GM12878 (cell line): Measurements from ENCODE around the gene ZNF823. TPM values are rescaled to one million over a fixed set of nuclear protein-coding genes. Genes with fewer than 3 reads are reported as not detected.

Source experiments
- ATAC-seq: fragments of 200-7000 bp; cut with Tn5 transposase; 3 replicates; pipeline ENCODE4 v1.9.1; 2020; ENCODE audit warnings: mild to moderate bottlenecking, moderate library complexity
- BruUV-seq: library from RNA; stranded (reverse); fragments of 400-500 nt; replicated peaks from 2 replicates; lab custom pipeline; 2021; lab: Mats Ljungman, UMichigan
- CTCF ChIA-PET: fragments of 300-600 bp; sonication (Branson Sonifier 250); formaldehyde crosslinking; extraction: SDS; loops from one replicate; lab custom pipeline; 2021; ENCODE audit warnings: inconsistent platforms; lab: Yijun Ruan, JAX
- POLR2A ChIA-PET: fragments of 350-600 bp; formaldehyde crosslinking; extraction: SDS; loops from one replicate; lab custom pipeline; 2021; ENCODE audit warnings: inconsistent platforms; lab: Charles Lee
- RAD21 ChIA-PET: fragments of 300-600 bp; sonication (Branson Sonifier 250); formaldehyde crosslinking; loops from one replicate; lab custom pipeline; 2023; ENCODE audit warnings: antibody characterized with exemption; ENCODE audit not compliant: unreplicated experiment; lab: Charles Lee
- SMC1A ChIA-PET: fragments of 300-600 bp; sonication (Branson Sonifier 250); formaldehyde crosslinking; loops from one replicate; lab custom pipeline; 2023; ENCODE audit not compliant: unreplicated experiment, uncharacterized antibody; lab: Charles Lee
- DNase-seq: peaks from one replicate; pipeline ENCODE4 v3.0.0-alpha.2; 2011; ENCODE audit warnings: low read depth, low spot score
- FAIRE-seq: peaks from 3 replicates; lab custom pipeline; 2011; peaks lifted over from hg19 to GRCh38; lab: Jason Lieb, UNC
- H2AFZ ChIP-seq: 2 replicates; pipeline ENCODE4 v1.6.0; 2011; ENCODE audit warnings: low read depth, low read length, control low read depth; ENCODE audit not compliant: control insufficient read depth
- H3K27ac ChIP-seq: 2 replicates; pipeline ENCODE4 v1.5.1; 2011; ENCODE audit warnings: control low read depth; ENCODE audit not compliant: control insufficient read depth, insufficient read depth
- H3K27me3 ChIP-seq, 2 experiments: replicated peaks in 1 of 2; 2 replicates each; pipeline versions ENCODE4 v1.6.0 to v1.6.1; 2011; ENCODE audit warnings: low read length in 1 of 2; ENCODE audit not compliant: control insufficient read depth in 2 of 2, insufficient read depth in 2 of 2
- H3K36me3 ChIP-seq, 2 experiments: 2 replicates each; pipeline ENCODE4 v1.5.1; 2011; ENCODE audit warnings: low read length in 1 of 2; ENCODE audit not compliant: control insufficient read depth in 2 of 2, insufficient read depth in 2 of 2
- H3K4me1 ChIP-seq: 2 replicates; pipeline ENCODE4 v1.6.1; 2011; ENCODE audit warnings: mild to moderate bottlenecking, low read length, moderate library complexity, mixed read lengths; ENCODE audit not compliant: control insufficient read depth, insufficient read depth
- H3K4me2 ChIP-seq: 2 replicates; pipeline ENCODE4 v1.6.0; 2011; ENCODE audit warnings: control low read depth; ENCODE audit not compliant: control insufficient read depth, insufficient read depth
- H3K4me3 ChIP-seq: fragments of 200-600 bp; sonication (generic); 2 replicates; pipeline ENCODE4 v1.5.1; 2016
- H3K79me2 ChIP-seq: 2 replicates; pipeline ENCODE4 v1.6.0; 2011; ENCODE audit warnings: low read length; ENCODE audit not compliant: control insufficient read depth, insufficient read depth
- H3K9ac ChIP-seq: 2 replicates; pipeline ENCODE4 v1.8.0; 2011; ENCODE audit warnings: low read length, control low read depth, mixed read lengths; ENCODE audit not compliant: control insufficient read depth, insufficient read depth
- H3K9me3 ChIP-seq: replicated peaks from 3 replicates; pipeline ENCODE4 v1.5.1; 2011; ENCODE audit warnings: mild to moderate bottlenecking, low read length; ENCODE audit not compliant: control insufficient read depth, insufficient read depth
- H4K20me1 ChIP-seq: 2 replicates; pipeline ENCODE4 v1.6.0; 2011; ENCODE audit not compliant: control insufficient read depth, insufficient read depth
- BHLHE40 ChIP-seq, 2 experiments: fragments of 450-650 bp in 1 of 2; IDR thresholded peaks; 2 replicates each; pipeline ENCODE4 v1.6.1; 2011 to 2017; ENCODE audit warnings: low read depth in 2 of 2, borderline replicate concordance in 1 of 2, improper control_type of control experiment in 1 of 2, low read length in 1 of 2, mild to moderate bottlenecking in 1 of 2
- GATAD2B ChIP-seq: fragments of 450-650 bp; conservative IDR thresholded peaks from 2 replicates; pipeline ENCODE4 v1.6.1; 2017; ENCODE audit warnings: low read depth, mild to moderate bottlenecking, moderate library complexity
- HDAC2 ChIP-seq: fragments of 200-600 bp; sonication (generic); IDR thresholded peaks from 2 replicates; pipeline ENCODE4 v1.6.1; 2017
- SRF ChIP-seq, 2 experiments: IDR thresholded peaks; 2 replicates each; pipeline ENCODE4 v1.6.1; 2011; ENCODE audit warnings: low read depth in 2 of 2, low read length in 2 of 2, mild to moderate bottlenecking in 1 of 2, moderate library complexity in 1 of 2
- WGBS: methylation state at CpG from one replicate; pipeline ENCODE4 v1.1.6; 2016; ENCODE audit warnings: low lambda C conversion rate; ENCODE audit not compliant: insufficient replicate concordance, insufficient coverage; ENCODE audit errors: missing lambda C conversion rate; 5-methylcytosine and 5-hydroxymethylcytosine counted together
- in situ Hi-C: fragments of 300-500 bp; cut with MboI; formaldehyde crosslinking; loops from 9 replicates; pipeline ENCODE4 v1.14.3; 2018; ENCODE audit warnings: mixed read lengths
- intact Hi-C: fragments of 100-400 bp; cut with micrococcal nuclease; formaldehyde crosslinking; loops from one replicate; pipeline ENCODE4 v1.14.2; 2022; ENCODE audit not compliant: unreplicated experiment
- polyA plus RNA-seq, 11 experiments: library from polyadenylated mRNA; depleted of rRNA in 4 of 11; unstranded in 6 of 11; stranded (reverse) in 5 of 11; fragments of >200 nt; fragmentation: Nextera tagmentation in 4 of 11; fragmentation: Illumina TruSeq in 1 of 11; extraction: Ambion mirVana in 4 of 11; extraction: Trizol in 1 of 11; gene quantifications; 1 replicate in 1 of 11; 2 replicates in 10 of 11; pipeline versions ENCODE4 v1.2.1 to v1.2.3, GENCODE V29; 2011 to 2016; ENCODE audit warnings: inconsistent platforms in 2 of 11, missing spikeins in 2 of 11, low read depth in 1 of 11
- total RNA-seq, 4 experiments: library from RNA; depleted of rRNA in 3 of 4; stranded (reverse); fragments of >200 nt in 3 of 4; fragmentation: Illumina TruSeq in 1 of 4; extraction: Trizol in 1 of 4; gene quantifications; 2 replicates each; pipeline versions ENCODE4 v1.2.1 to v1.2.3, GENCODE V29; 2013 to 2021
- TF ChIP-seq, protein P1 (sequence below): fragments of 450-650 bp; IDR thresholded peaks from 2 replicates; pipeline ENCODE4 v1.6.1; 2017; ENCODE audit warnings: mild to moderate bottlenecking
- TF ChIP-seq, protein P2 (sequence below): fragments of 450-650 bp; IDR thresholded peaks from 2 replicates; pipeline ENCODE4 v1.6.1; 2018; ENCODE audit warnings: borderline replicate concordance, mild to moderate bottlenecking; ENCODE audit not compliant: partially characterized antibody
- TF ChIP-seq, protein P3 (sequence below): fragments of 450-650 bp; IDR thresholded peaks from 2 replicates; pipeline ENCODE4 v1.6.1; 2016; ENCODE audit warnings: mild to moderate bottlenecking
- TF ChIP-seq, protein P4 (sequence below): fragments of 450-650 bp; IDR thresholded peaks from 2 replicates; pipeline ENCODE4 v1.6.1; 2014; ENCODE audit warnings: mild to moderate bottlenecking

ZNF823 gene
- total and polyA plus RNA-seq, 10 of the 15 experiments (the other 5 are each of a cell fraction or from before 2014, with no cell fraction given): 3.3 to 8.0 (median 4.5) TPM

DNA sequence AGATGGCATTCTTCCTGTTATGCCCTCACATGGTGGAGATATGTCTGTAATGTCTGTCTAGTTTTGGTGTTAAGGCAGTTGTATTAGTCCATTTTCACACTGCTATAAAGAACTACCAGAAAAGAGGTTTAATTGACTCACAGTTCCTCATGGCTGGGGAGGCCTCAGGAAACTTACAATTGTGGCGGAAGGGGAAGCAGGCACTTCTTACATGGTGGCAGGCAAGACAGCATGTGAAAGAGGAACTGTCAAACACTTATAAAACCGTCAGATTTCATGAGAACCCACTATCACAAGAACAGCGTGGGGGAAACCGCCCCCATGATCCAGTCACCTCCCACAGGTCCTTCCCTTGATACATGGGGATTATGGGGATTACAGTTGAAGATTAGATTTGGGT lies 31.2 kb upstream of the ZNF823 start:
- 89% methylated on average over 4 of the region's 4 CpGs for WGBS
- Histone ChIP-seq H3K27ac (no peak overlapping the region), H3K4me1 (peaks cover 3% of the 10 kb centered on the region), H3K9ac (no peak overlapping the region), H3K27me3 (no peaks in the 10 kb centered on the region), H3K79me2 (peaks cover 15% of the 10 kb centered on the region), H3K4me2 (no peak overlapping the region), H2AFZ (no peak overlapping the region), H3K9me3 (peaks cover 12% of the 10 kb centered on the region; the same call in 2 of the 3 replicates), H4K20me1 (no peaks in the 10 kb centered on the region), H3K4me3 (no peak overlapping the region), H3K36me3 (no peaks in the 10 kb centered on the region)
- TF ChIP-seq HDAC2 (no peak), SRF (IDR thresholded peaks at IDR 0.05; ENCODE audit: low read depth in 2 of 2, low read length in 2 of 2) (no peak)
- TF ChIP-seq, protein P1, sequence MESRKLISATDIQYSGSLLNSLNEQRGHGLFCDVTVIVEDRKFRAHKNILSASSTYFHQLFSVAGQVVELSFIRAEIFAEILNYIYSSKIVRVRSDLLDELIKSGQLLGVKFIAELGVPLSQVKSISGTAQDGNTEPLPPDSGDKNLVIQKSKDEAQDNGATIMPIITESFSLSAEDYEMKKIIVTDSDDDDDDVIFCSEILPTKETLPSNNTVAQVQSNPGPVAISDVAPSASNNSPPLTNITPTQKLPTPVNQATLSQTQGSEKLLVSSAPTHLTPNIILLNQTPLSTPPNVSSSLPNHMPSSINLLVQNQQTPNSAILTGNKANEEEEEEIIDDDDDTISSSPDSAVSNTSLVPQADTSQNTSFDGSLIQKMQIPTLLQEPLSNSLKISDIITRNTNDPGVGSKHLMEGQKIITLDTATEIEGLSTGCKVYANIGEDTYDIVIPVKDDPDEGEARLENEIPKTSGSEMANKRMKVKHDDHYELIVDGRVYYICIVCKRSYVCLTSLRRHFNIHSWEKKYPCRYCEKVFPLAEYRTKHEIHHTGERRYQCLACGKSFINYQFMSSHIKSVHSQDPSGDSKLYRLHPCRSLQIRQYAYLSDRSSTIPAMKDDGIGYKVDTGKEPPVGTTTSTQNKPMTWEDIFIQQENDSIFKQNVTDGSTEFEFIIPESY: peak; percentile 64; the same call in 1 of the 2 replicates
- ChIA-PET RAD21 (no interaction called here), SMC1A (no interaction called here), POLR2A (no interaction called here), CTCF (no interaction called here)
- in situ Hi-C loops: no loop called here
- intact Hi-C loops: no loop called here
- DNase-seq (no peak), FAIRE-seq (no peak), ATAC-seq (no peak)
- no TSS peak for BruUV-seq

DNA sequence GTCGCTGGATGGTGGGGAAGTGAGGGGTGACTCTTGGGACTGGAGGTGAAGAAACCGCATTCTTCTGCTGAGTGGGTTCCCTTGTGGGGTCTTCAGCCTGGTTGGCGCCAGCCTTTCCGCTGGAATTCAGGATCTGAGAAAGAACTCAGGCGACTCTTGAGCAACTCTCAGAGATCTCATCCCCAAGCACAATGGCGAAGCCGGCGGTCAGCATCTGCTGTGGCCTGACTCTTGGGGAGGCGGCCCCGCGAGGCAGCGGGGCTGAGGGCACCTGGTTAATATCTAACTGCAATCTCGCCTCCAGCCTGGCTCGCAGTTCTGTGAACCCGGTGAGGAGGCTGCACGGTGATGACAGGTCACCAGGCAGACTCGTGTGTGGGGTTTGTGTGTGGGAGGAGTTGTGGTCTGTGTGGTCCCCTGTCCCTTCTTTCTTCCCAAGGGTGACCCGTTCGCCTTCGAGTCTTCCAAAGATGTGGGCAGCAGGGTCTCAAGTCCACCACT lies 28.9 kb upstream of the ZNF823 start:
- no peaks in the 10 kb centered on the region for H3K36me3 ChIP-seq
- H3K27me3 ChIP-seq: no peaks in the 10 kb centered on the region
- peaks cover 15% of the 10 kb centered on the region for H3K79me2 ChIP-seq
- H3K4me2 ChIP-seq: peak overlapping the region; percentile 92
- in situ Hi-C loops (no loop called here), intact Hi-C loops (no loop called here)
- RAD21 ChIA-PET: no interaction called here
- POLR2A ChIA-PET: interaction anchor here (0.5 to 1.2 kb wide), 2 partner anchors 165 to 273 kb away, joined by 3 to 5 read pairs; no protein-coding TSS in a partner anchor
- no peaks in the 10 kb centered on the region for H4K20me1 ChIP-seq
- peak overlapping the region; percentile 71 for H3K4me3 ChIP-seq
- DNase-seq (peak; percentile 31), FAIRE-seq (no peak), ATAC-seq (peak; percentile 77)
- BruUV-seq: no TSS peak
- H3K9me3 ChIP-seq: peaks cover 12% of the 10 kb centered on the region
- peak overlapping the region; percentile 91 for H3K9ac ChIP-seq
- CTCF ChIA-PET: interaction anchor here (0.7 kb wide), 1 partner anchor 30 kb away, joined by 3 read pairs; the partner anchor contains the start of gene ZNF491
- H3K27ac ChIP-seq: peak overlapping the region; percentile 91
- under 1% methylated on average over 18 of the region's 20 CpGs for WGBS
- H2AFZ ChIP-seq: peak overlapping the region; percentile 99
- SMC1A ChIA-PET: interaction anchor here (2.0 kb wide), 1 partner anchor 31 kb away, joined by 7 read pairs; no protein-coding TSS in a partner anchor
- peaks cover 3% of the 10 kb centered on the region for H3K4me1 ChIP-seq
- TF ChIP-seq BHLHE40 (IDR thresholded peaks at IDR 0.05; ENCODE audit: borderline replicate concordance in 1 of 2, low read depth in 2 of 2, low read length in 1 of 2): peak; percentile 69 to 87; a peak in 3 of 4 replicates
- TF ChIP-seq, protein P2, sequence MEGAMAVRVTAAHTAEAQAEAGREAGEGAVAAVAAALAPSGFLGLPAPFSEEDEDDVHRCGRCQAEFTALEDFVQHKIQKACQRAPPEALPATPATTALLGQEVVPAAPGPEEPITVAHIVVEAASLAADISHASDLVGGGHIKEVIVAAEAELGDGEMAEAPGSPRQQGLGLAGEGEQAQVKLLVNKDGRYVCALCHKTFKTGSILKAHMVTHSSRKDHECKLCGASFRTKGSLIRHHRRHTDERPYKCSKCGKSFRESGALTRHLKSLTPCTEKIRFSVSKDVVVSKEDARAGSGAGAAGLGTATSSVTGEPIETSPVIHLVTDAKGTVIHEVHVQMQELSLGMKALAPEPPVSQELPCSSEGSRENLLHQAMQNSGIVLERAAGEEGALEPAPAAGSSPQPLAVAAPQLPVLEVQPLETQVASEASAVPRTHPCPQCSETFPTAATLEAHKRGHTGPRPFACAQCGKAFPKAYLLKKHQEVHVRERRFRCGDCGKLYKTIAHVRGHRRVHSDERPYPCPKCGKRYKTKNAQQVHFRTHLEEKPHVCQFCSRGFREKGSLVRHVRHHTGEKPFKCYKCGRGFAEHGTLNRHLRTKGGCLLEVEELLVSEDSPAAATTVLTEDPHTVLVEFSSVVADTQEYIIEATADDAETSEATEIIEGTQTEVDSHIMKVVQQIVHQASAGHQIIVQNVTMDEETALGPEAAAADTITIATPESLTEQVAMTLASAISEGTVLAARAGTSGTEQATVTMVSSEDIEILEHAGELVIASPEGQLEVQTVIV: no peak
- TF ChIP-seq, protein P3, sequence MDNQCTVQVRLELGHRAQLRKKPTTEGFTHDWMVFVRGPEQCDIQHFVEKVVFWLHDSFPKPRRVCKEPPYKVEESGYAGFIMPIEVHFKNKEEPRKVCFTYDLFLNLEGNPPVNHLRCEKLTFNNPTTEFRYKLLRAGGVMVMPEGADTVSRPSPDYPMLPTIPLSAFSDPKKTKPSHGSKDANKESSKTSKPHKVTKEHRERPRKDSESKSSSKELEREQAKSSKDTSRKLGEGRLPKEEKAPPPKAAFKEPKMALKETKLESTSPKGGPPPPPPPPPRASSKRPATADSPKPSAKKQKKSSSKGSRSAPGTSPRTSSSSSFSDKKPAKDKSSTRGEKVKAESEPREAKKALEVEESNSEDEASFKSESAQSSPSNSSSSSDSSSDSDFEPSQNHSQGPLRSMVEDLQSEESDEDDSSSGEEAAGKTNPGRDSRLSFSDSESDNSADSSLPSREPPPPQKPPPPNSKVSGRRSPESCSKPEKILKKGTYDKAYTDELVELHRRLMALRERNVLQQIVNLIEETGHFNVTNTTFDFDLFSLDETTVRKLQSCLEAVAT: peak; percentile 71; the same call in 1 of the 2 replicates
- TF ChIP-seq GATAD2B: 0 out of 2 replicates have a peak, but pooled peaks have one; percentile 30
- TF ChIP-seq, protein P4, sequence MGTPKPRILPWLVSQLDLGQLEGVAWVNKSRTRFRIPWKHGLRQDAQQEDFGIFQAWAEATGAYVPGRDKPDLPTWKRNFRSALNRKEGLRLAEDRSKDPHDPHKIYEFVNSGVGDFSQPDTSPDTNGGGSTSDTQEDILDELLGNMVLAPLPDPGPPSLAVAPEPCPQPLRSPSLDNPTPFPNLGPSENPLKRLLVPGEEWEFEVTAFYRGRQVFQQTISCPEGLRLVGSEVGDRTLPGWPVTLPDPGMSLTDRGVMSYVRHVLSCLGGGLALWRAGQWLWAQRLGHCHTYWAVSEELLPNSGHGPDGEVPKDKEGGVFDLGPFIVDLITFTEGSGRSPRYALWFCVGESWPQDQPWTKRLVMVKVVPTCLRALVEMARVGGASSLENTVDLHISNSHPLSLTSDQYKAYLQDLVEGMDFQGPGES: no peak
